Measurements from ENCODE around the gene HOXC6. TPM values are rescaled to one million over a fixed set of nuclear protein-coding genes. Genes with fewer than 3 reads are reported as not detected.

The HOXC6 gene
- not detected for polyA plus RNA-seq (ENCODE audit: low read depth in 6 of 6)

- Mint-ChIP-seq H3K27ac (peak within 1 kb of the TSS in 2 of 6 donors; percentile 42 to 49), H3K4me3 (peak within 1 kb of the TSS in 3 of 8 donors; percentile 38 to 53 (median 39)), H3K9me3 (peaks cover 0 to 7% (median 5%) of the 10 kb centered on the region in 7 donors), H3K4me1 (peaks cover 26 to 38% (median 26%) of the 10 kb centered on the region in 3 donors), H3K27me3 (peaks cover 78 to 94% (median 93%) of the 10 kb centered on the region in 3 donors), H3K36me3 (no peaks in the 10 kb centered on the region)
- ATAC-seq (ENCODE audit: low read depth in 2 of 2) (no peak), DNase-seq (no peak)
These were observed at the start of gene HOXC6 for GRCh38 chr12:54028314-54029201. Gene HOXC6 (plus strand): TSS chr12:54028440. CDS start chr12:54028522, 82 bp downstream.

- DNase-seq: no peak
- peak overlapping the region in 1 of 6 donors; percentile 73 for H3K27ac Mint-ChIP-seq
- H3K4me3 Mint-ChIP-seq: peak overlapping the region in 2 of 8 donors; percentile 44 to 64
- H3K4me1 Mint-ChIP-seq: peaks cover 10 to 21% (median 21%) of the 10 kb centered on the region in 3 donors
- H3K9me3 Mint-ChIP-seq: peaks cover 0 to 30% (median 10%) of the 10 kb centered on the region in 7 donors
- H3K27me3 Mint-ChIP-seq: peaks cover 74 to 90% (median 80%) of the 10 kb centered on the region in 3 donors
- ATAC-seq (ENCODE audit: low read depth in 2 of 2): no peak
- peaks cover 0 to 22% of the 10 kb centered on the region in 2 donors for H3K36me3 Mint-ChIP-seq
These were observed 49.5 kb upstream of the HOXC6 start for GRCh38 chr12:53978477-53979356.

- peaks cover 0 to 30% (median 10%) of the 10 kb centered on the region in 7 donors for H3K9me3 Mint-ChIP-seq
- ATAC-seq (ENCODE audit: low read depth in 2 of 2) (no peak), DNase-seq (no peak)
- peaks cover 76 to 94% (median 80%) of the 10 kb centered on the region in 3 donors for H3K27me3 Mint-ChIP-seq
- peak overlapping the region in 2 of 8 donors; percentile 65 to 68 for H3K4me3 Mint-ChIP-seq
- H3K36me3 Mint-ChIP-seq: peaks cover 0 to 27% of the 10 kb centered on the region in 2 donors
- peaks cover 13 to 25% (median 24%) of the 10 kb centered on the region in 3 donors for H3K4me1 Mint-ChIP-seq
- H3K27ac Mint-ChIP-seq: peak overlapping the region in 4 of 6 donors; percentile 41 to 94 (median 45)
These were observed 48.0 kb upstream of the HOXC6 start for GRCh38 chr12:53980104-53980801.

GRCh38 chr12:53980802-53981496 lies 47.3 kb upstream of the HOXC6 start:
- DNase-seq: no peak
- peak overlapping the region in 2 of 8 donors; percentile 34 to 65 for H3K4me3 Mint-ChIP-seq
- ATAC-seq (ENCODE audit: low read depth in 2 of 2): no peak
- peaks cover 10 to 24% (median 22%) of the 10 kb centered on the region in 3 donors for H3K4me1 Mint-ChIP-seq
- H3K36me3 Mint-ChIP-seq: peaks cover 0 to 27% of the 10 kb centered on the region in 2 donors
- peaks cover 0 to 27% (median 10%) of the 10 kb centered on the region in 7 donors for H3K9me3 Mint-ChIP-seq
- peak overlapping the region in 3 of 6 donors; percentile 10 to 94 (median 48) for H3K27ac Mint-ChIP-seq
- H3K27me3 Mint-ChIP-seq: peaks cover 69 to 93% (median 80%) of the 10 kb centered on the region in 3 donors

- H3K9me3 Mint-ChIP-seq: peaks cover 0 to 25% (median 10%) of the 10 kb centered on the region in 7 donors
- peak overlapping the region in 4 of 6 donors; percentile 38 to 92 (median 72) for H3K27ac Mint-ChIP-seq
- peaks cover 72 to 93% (median 85%) of the 10 kb centered on the region in 3 donors for H3K27me3 Mint-ChIP-seq
- no peak for DNase-seq
- peaks cover 0 to 25% of the 10 kb centered on the region in 2 donors for H3K36me3 Mint-ChIP-seq
- ATAC-seq (ENCODE audit: low read depth in 2 of 2): no peak
- H3K4me1 Mint-ChIP-seq: peaks cover 10 to 32% (median 22%) of the 10 kb centered on the region in 3 donors
- H3K4me3 Mint-ChIP-seq: peak overlapping the region in 4 of 8 donors; percentile 3 to 45 (median 10)
These were observed 46.3 kb upstream of the HOXC6 start for GRCh38 chr12:53981634-53982565.

GRCh38 chr12:53982648-53983567 lies 45.3 kb upstream of the HOXC6 start:
- Mint-ChIP-seq H3K4me3 (peak overlapping the region in 4 of 8 donors; percentile 18 to 68 (median 54)), H3K27me3 (peaks cover 73 to 93% (median 93%) of the 10 kb centered on the region in 3 donors), H3K4me1 (peaks cover 10 to 32% (median 22%) of the 10 kb centered on the region in 3 donors), H3K9me3 (peaks cover 0 to 30% (median 10%) of the 10 kb centered on the region in 7 donors), H3K27ac (peak overlapping the region in 4 of 6 donors; percentile 28 to 96 (median 80)), H3K36me3 (peaks cover 0 to 25% of the 10 kb centered on the region in 2 donors)
- DNase-seq (no peak), ATAC-seq (ENCODE audit: low read depth in 2 of 2) (no peak)

- Mint-ChIP-seq H3K36me3 (peaks cover 0 to 31% of the 10 kb centered on the region in 2 donors), H3K27me3 (peaks cover 73 to 93% (median 93%) of the 10 kb centered on the region in 3 donors), H3K27ac (peak overlapping the region in 3 of 6 donors; percentile 51 to 92 (median 92)), H3K4me1 (peaks cover 14 to 34% (median 27%) of the 10 kb centered on the region in 3 donors), H3K9me3 (peaks cover 0 to 32% (median 10%) of the 10 kb centered on the region in 7 donors), H3K4me3 (peak overlapping the region in 3 of 8 donors; percentile 54 to 77 (median 68))
- ATAC-seq (ENCODE audit: low read depth in 2 of 2) (no peak), DNase-seq (no peak)
These were observed 44.7 kb upstream of the HOXC6 start for GRCh38 chr12:53983568-53983949.

GRCh38 chr12:53983950-53984572 lies 44.2 kb upstream of the HOXC6 start:
- Mint-ChIP-seq H3K27me3 (peaks cover 74 to 93% (median 93%) of the 10 kb centered on the region in 3 donors), H3K9me3 (peaks cover 0 to 32% (median 10%) of the 10 kb centered on the region in 7 donors), H3K4me1 (peaks cover 16 to 37% (median 32%) of the 10 kb centered on the region in 3 donors), H3K27ac (peak overlapping the region in 3 of 6 donors; percentile 51 to 92 (median 92)), H3K36me3 (peaks cover 0 to 32% of the 10 kb centered on the region in 2 donors), H3K4me3 (peak overlapping the region in 7 of 8 donors; percentile 15 to 77 (median 35))
- ATAC-seq (ENCODE audit: low read depth in 2 of 2): no peak
- no peak for DNase-seq

- Mint-ChIP-seq H3K27me3 (peaks cover 74 to 93% (median 93%) of the 10 kb centered on the region in 3 donors), H3K4me1 (peaks cover 26 to 48% (median 42%) of the 10 kb centered on the region in 3 donors), H3K9me3 (peaks cover 0 to 37% (median 10%) of the 10 kb centered on the region in 7 donors), H3K36me3 (peaks cover 0 to 25% of the 10 kb centered on the region in 2 donors), H3K27ac (peak within 1 kb of the TSS in 4 of 6 donors; percentile 85 to 95 (median 92)), H3K4me3 (peak within 1 kb of the TSS; percentile 50 to 86 (median 61))
- no peak for ATAC-seq (ENCODE audit: low read depth in 2 of 2)
- DNase-seq: no peak
These were observed 43.1 kb upstream of the HOXC6 start, which contains the start of gene HOXC10 for GRCh38 chr12:53984901-53985691. Gene HOXC10 (plus strand): TSS chr12:53985146. CDS start chr12:53985260, 114 bp downstream.
